ENCODE results near the gene GMDS.

- no peak for TF ChIP-seq JUN (IDR thresholded peaks at IDR 0.05; ENCODE audit: borderline replicate concordance, insufficient read depth, insufficient read length, low read depth)
- no peak for TF ChIP-seq CTCF (IDR thresholded peaks at IDR 0.05; ENCODE audit: extremely low read depth in 1 of 2, insufficient read depth in 1 of 2, low read depth in 1 of 2, low read length in 2 of 2)
- TF ChIP-seq EZH2 (IDR thresholded peaks at IDR 0.05; ENCODE audit: borderline replicate concordance, low read depth, low read length, severe bottlenecking) = no peak
- TF ChIP-seq POLR2AphosphoS5 (IDR thresholded peaks at IDR 0.05; ENCODE audit: insufficient read depth, low read depth, low read length) = no peak
Observed at GRCh38 chr6:1942834-1943233, 302.6 kb downstream of the GMDS start.

All from endothelial cell of umbilical vein (primary cell).